HUES6 (cell line): ENCODE results near the gene ASPA.

Source experiments
- H3K27ac ChIP-seq: 2 replicates; pipeline ENCODE4 v1.7.0; 2013; ENCODE audit warnings: low read depth, mild to moderate bottlenecking, low read length, inconsistent platforms
- H3K27me3 ChIP-seq: 2 replicates; pipeline ENCODE4 v1.6.1; 2013; ENCODE audit warnings: low read length; ENCODE audit not compliant: control insufficient read depth, insufficient read depth
- H3K36me3 ChIP-seq: 2 replicates; pipeline ENCODE4 v1.6.1; 2013; ENCODE audit warnings: low read length; ENCODE audit not compliant: control insufficient read depth, insufficient read depth
- H3K4me1 ChIP-seq: 2 replicates; pipeline ENCODE4 v1.6.1; 2013; ENCODE audit warnings: low read length; ENCODE audit not compliant: control insufficient read depth, insufficient read depth
- H3K4me3 ChIP-seq: 2 replicates; pipeline ENCODE4 v1.5.1; 2013; ENCODE audit warnings: low read depth, low read length
- H3K9ac ChIP-seq: one replicate; pipeline ENCODE4 v1.6.1; 2013; ENCODE audit warnings: mild to moderate bottlenecking, low read length
- H3K9me3 ChIP-seq: 2 replicates; pipeline ENCODE4 v1.6.1; 2013; ENCODE audit warnings: low read depth, low read length; ENCODE audit not compliant: control insufficient read depth, insufficient read depth

ASPA gene

DNA sequence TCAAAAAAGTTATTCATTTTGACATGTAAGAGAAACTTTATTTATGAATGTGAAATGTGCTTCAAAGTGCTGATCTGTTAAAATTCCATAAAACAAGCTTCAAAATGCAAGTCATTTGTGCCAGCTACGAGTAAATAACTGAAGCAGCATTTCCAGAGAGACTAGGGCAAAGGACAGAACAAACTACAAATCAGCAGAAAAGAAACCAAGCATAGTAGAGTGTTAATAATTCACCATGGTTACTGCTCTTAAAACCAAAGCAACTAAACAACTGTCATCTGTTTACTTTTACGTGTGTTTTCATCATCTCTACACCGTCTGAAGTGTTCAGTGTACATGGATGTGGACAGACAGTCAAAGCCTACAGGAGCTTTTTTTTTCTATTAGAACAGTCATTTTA lies 1.6 kb upstream of the ASPA start:
- H3K27ac ChIP-seq = no peak overlapping the region
- no peaks in the 10 kb centered on the region for H3K9me3 ChIP-seq
- no peak overlapping the region for H3K9ac ChIP-seq
- H3K4me3 ChIP-seq = no peak overlapping the region
- no peaks in the 10 kb centered on the region for H3K27me3 ChIP-seq
- H3K4me1 ChIP-seq = peaks cover 9% of the 10 kb centered on the region
- H3K36me3 ChIP-seq = no peaks in the 10 kb centered on the region

GRCh38 chr17:3475251-3475685 lies 529 bp upstream of the ASPA start:
- H3K36me3 ChIP-seq = no peaks in the 10 kb centered on the region
- H3K4me1 ChIP-seq = peaks cover 9% of the 10 kb centered on the region
- H3K9me3 ChIP-seq = no peaks in the 10 kb centered on the region
- H3K27ac ChIP-seq = no peak overlapping the region
- no peaks in the 10 kb centered on the region for H3K27me3 ChIP-seq
- H3K4me3 ChIP-seq = no peak overlapping the region
- no peak overlapping the region for H3K9ac ChIP-seq

GRCh38 chr17:3479988-3480387 lies 4.2 kb downstream of the ASPA start:
- H3K27me3 ChIP-seq = no peaks in the 10 kb centered on the region
- peaks cover 29% of the 10 kb centered on the region for H3K4me1 ChIP-seq
- no peak overlapping the region for H3K9ac ChIP-seq
- no peak overlapping the region for H3K4me3 ChIP-seq
- H3K27ac ChIP-seq = no peak overlapping the region
- no peaks in the 10 kb centered on the region for H3K9me3 ChIP-seq
- H3K36me3 ChIP-seq = no peaks in the 10 kb centered on the region

DNA sequence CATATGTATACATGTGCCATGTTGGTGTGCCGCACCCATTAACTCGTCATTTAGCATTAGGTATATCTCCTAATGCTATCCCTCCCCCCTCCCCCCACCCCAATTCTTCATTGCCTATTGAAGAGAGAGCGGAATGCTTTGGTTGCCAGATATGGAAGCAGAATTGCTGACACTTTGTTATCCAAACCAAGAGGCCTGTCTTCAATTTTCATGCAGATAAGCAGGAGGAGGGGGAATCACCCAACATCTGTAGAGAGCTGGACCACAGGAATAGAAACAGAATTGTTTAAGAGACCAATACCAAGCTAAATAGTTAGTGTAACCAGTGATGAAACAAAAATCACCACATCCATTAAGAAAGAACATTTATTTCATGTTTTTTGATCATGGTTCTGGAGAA lies 7.1 kb downstream of the ASPA start:
- Histone ChIP-seq H3K27ac (no peak overlapping the region), H3K27me3 (no peaks in the 10 kb centered on the region), H3K9me3 (no peaks in the 10 kb centered on the region), H3K4me3 (no peak overlapping the region), H3K4me1 (peaks cover 26% of the 10 kb centered on the region), H3K9ac (no peak overlapping the region), H3K36me3 (no peaks in the 10 kb centered on the region)

- no peaks in the 10 kb centered on the region for H3K27me3 ChIP-seq
- H3K9me3 ChIP-seq = no peaks in the 10 kb centered on the region
- peaks cover 38% of the 10 kb centered on the region for H3K4me1 ChIP-seq
- H3K27ac ChIP-seq = no peak overlapping the region
- H3K9ac ChIP-seq = no peak overlapping the region
- no peaks in the 10 kb centered on the region for H3K36me3 ChIP-seq
- H3K4me3 ChIP-seq = no peak overlapping the region
Observed at GRCh38 chr17:3485481-3486068, 9.8 kb downstream of the ASPA start.

- Histone ChIP-seq H3K4me3 (no peak overlapping the region), H3K27ac (no peak overlapping the region), H3K27me3 (no peaks in the 10 kb centered on the region), H3K36me3 (no peaks in the 10 kb centered on the region), H3K9ac (no peak overlapping the region), H3K9me3 (peaks cover 15% of the 10 kb centered on the region), H3K4me1 (peaks cover 9% of the 10 kb centered on the region; the same call in 1 of the 2 replicates)
Observed at GRCh38 chr17:3497101-3497500, 21.3 kb downstream of the ASPA start.

DNA sequence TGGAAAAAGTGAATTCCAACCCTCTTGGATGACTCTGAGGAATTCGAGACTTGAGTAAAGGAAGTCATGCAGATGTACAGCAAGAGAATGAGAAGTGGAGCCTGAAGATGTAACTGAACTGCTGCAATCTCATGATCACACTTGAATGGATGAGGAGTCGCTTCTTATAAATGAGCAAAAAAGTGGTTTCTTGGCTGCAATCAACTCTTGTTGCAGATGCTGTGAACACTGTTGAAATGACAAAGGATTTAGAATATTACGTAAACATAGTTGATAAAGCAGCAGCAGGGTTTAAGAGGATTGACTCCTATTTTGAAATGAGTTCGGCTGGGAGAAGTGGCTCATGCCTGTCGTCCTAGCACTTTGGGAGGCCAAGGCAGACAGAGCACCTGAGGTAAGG lies 25.5 kb downstream of the ASPA start:
- Histone ChIP-seq H3K9ac (no peak overlapping the region), H3K27me3 (no peaks in the 10 kb centered on the region), H3K27ac (no peak overlapping the region), H3K4me1 (peaks cover 9% of the 10 kb centered on the region; the same call in 1 of the 2 replicates), H3K9me3 (peaks cover 15% of the 10 kb centered on the region), H3K4me3 (no peak overlapping the region), H3K36me3 (no peaks in the 10 kb centered on the region)

DNA sequence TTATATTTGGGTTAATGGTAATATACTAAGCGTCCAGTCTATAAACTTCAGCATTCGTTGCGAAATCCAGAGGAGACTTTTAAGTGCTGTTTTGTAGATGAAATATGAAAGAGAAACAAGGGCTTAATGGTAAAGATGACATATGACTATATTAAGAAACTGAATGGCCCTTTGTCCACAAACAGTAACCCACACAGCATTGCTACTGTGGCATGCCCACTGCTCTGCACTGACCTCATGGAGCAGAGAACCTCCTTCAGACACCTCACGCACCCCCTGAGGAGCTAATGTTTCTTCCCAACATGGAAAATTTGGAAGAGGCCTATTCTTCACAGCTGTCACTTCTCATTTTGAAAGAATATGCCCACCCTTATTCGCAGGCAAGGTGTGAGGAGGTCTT lies 26.7 kb downstream of the ASPA start:
- Histone ChIP-seq H3K4me3 (no peak overlapping the region), H3K4me1 (peaks cover 9% of the 10 kb centered on the region; the same call in 1 of the 2 replicates), H3K9ac (no peak overlapping the region), H3K27ac (no peak overlapping the region), H3K36me3 (no peaks in the 10 kb centered on the region), H3K9me3 (peaks cover 15% of the 10 kb centered on the region), H3K27me3 (no peaks in the 10 kb centered on the region)

- H3K9ac ChIP-seq = no peak overlapping the region
- no peaks in the 10 kb centered on the region for H3K36me3 ChIP-seq
- no peak overlapping the region for H3K4me3 ChIP-seq
Observed at GRCh38 chr17:3503285-3503684, 27.5 kb downstream of the ASPA start.

GRCh38 chr17:3505008-3505407 lies 29.2 kb downstream of the ASPA start:
- Histone ChIP-seq H3K27me3 (no peaks in the 10 kb centered on the region), H3K4me1 (no peaks in the 10 kb centered on the region), H3K9ac (no peak overlapping the region), H3K9me3 (peaks cover 9% of the 10 kb centered on the region), H3K4me3 (no peak overlapping the region), H3K27ac (no peak overlapping the region), H3K36me3 (no peaks in the 10 kb centered on the region)

More at GRCh38 chr17:3503285-3503684, 27.5 kb downstream of the ASPA start:
- Histone ChIP-seq H3K4me1 (peaks cover 3% of the 10 kb centered on the region; the same call in 1 of the 2 replicates), H3K27ac (no peak overlapping the region), H3K27me3 (no peaks in the 10 kb centered on the region), H3K9me3 (peaks cover 15% of the 10 kb centered on the region)

DNA sequence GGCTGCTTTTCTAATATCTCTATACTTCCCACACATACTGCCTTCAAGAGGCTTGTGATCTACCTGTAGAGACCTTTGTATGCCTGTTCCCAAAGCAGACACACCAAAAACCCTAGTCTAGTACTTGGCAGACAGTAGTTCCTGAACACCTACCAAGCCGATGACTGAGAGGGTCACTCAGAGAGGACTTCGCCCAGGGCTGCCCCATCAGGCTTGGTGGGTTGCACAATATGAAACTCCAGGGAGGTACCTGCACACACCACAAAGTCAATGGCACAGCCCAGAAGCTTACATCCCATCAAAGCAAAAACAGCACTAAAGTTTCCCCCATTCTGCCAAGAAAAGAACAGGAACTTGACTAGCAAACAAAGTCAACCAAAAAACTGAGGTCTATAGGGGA lies 30.3 kb downstream of the ASPA start:
- Histone ChIP-seq H3K4me3 (no peak overlapping the region), H3K27ac (no peak overlapping the region), H3K9me3 (peaks cover 3% of the 10 kb centered on the region; the same call in 1 of the 2 replicates), H3K9ac (no peak overlapping the region), H3K27me3 (no peaks in the 10 kb centered on the region), H3K36me3 (no peaks in the 10 kb centered on the region), H3K4me1 (peaks cover 9% of the 10 kb centered on the region)
